ENCODE measurements around the gene COX5A. TPM values are rescaled to one million over a fixed set of nuclear protein-coding genes. Genes with fewer than 3 reads are reported as not detected.
"Not testable (repeated sequence)": the region's sequence is repeated elsewhere in the genome, so short reads cannot be mapped to it uniquely, and the experiment has no call there.

Gene COX5A
- total and polyA plus RNA-seq, 9 donors, result 24.8 to 158 (median 75.0) TPM

DNA sequence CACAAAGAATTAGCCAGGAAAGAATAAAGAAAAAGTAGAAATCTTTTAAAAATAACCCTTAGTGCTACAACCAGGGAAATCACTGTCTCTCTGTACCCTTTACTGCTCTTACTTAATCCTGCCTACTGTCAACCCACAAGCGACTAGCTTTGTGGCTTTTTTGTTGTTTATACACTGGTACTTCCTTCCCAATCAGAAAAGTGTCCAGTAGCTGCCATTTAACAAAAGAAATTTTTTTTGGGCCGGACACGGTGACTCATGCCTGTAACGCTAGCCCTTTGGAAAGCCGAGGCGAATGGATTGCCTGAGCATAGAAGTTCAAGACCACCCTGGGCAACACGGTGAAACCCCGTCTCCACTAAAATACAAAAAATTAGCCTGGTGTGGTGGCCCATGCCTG is 17.4 kb downstream of the COX5A start:
- intact Hi-C loops (cut with DNase I), result no loop called here
- Histone ChIP-seq H3K4me3 (no peak overlapping the region), H3K36me3 (no peaks in the 10 kb centered on the region), H3K9me3 (no peaks in the 10 kb centered on the region), H3K4me1 (ENCODE audit: insufficient read depth) (no peaks in the 10 kb centered on the region), H3K27me3 (no peaks in the 10 kb centered on the region), H3K27ac (no peak overlapping the region)
- TF ChIP-seq EP300 (IDR thresholded peaks at IDR 0.05), result no peak
- no peak for TF ChIP-seq CTCF (IDR thresholded peaks at IDR 0.05)
- TF ChIP-seq POLR2A (IDR thresholded peaks at IDR 0.05), result no peak
- WGBS, 3 donors, result 86 to 93% (median 89%) methylated on average over 8 of the region's 8 CpGs
- DNase-seq, result peak in 1 of 5 donors; percentile 4

- H3K4me1 ChIP-seq (ENCODE audit: insufficient read depth), result no peaks in the 10 kb centered on the region
- H3K4me3 ChIP-seq, result no peak overlapping the region
- H3K9me3 ChIP-seq, result no peaks in the 10 kb centered on the region
- intact Hi-C loops (cut with DNase I), result no loop called here
- WGBS, 3 donors, result 92 to 94% (median 94%) methylated on average over 6 of the region's 6 CpGs
- H3K27ac ChIP-seq, result no peak overlapping the region
- no peaks in the 10 kb centered on the region for H3K36me3 ChIP-seq
- TF ChIP-seq EP300 (IDR thresholded peaks at IDR 0.05) (no peak), POLR2A (IDR thresholded peaks at IDR 0.05) (no peak), CTCF (IDR thresholded peaks at IDR 0.05) (no peak)
- H3K27me3 ChIP-seq, result no peaks in the 10 kb centered on the region
- DNase-seq, result no peak
These were observed 20.2 kb downstream of the COX5A start for GRCh38 chr15:74917676-74918075.

DNA sequence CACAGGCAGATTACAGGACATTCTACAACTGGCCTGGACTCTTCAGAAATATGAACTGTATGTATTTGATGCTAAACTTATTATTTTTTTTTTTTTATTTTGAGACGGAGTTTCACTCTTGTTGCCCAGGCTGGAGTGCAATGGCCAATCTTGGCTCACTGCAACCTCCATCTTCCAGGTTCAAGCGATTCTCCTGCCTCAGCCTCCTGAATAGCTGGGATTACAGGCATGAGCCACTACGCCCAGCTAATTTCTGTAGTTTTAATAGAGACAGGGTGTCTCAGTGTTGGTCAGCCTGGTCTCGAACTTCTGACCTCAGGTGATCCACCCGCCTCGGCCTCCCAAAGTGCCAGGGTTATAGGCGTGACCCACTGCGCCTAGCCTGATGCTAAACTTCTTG is 24.1 kb downstream of the COX5A start:
- H3K9me3 ChIP-seq; H3K27me3 ChIP-seq; intact Hi-C loops (cut with DNase I); H3K27ac ChIP-seq; H3K36me3 ChIP-seq; H3K4me3 ChIP-seq; DNase-seq; H3K4me1 ChIP-seq (ENCODE audit: insufficient read depth): not testable (repeated sequence)
- WGBS, 3 donors, result 93 to 94% (median 93%) methylated on average over 8 of the region's 8 CpGs

- H3K27ac ChIP-seq, result no peak overlapping the region
- TF ChIP-seq POLR2A (IDR thresholded peaks at IDR 0.05) (no peak), CTCF (IDR thresholded peaks at IDR 0.05) (no peak), EP300 (IDR thresholded peaks at IDR 0.05) (no peak)
- intact Hi-C loops (cut with DNase I), result no loop called here
- no peaks in the 10 kb centered on the region for H3K27me3 ChIP-seq
- H3K36me3 ChIP-seq, result no peaks in the 10 kb centered on the region
- 85 to 89% (median 87%) methylated on average over 9 of the region's 9 CpGs for WGBS, 3 donors
- H3K9me3 ChIP-seq, result no peaks in the 10 kb centered on the region
- no peak for DNase-seq
- no peak overlapping the region for H3K4me3 ChIP-seq
- H3K4me1 ChIP-seq (ENCODE audit: insufficient read depth), result no peaks in the 10 kb centered on the region
These were observed 24.8 kb downstream of the COX5A start for GRCh38 chr15:74913041-74913440.

- Histone ChIP-seq H3K4me1 (ENCODE audit: insufficient read depth) (peaks cover 5% of the 10 kb centered on the region), H3K27me3 (no peaks in the 10 kb centered on the region), H3K27ac (no peak overlapping the region), H3K9me3 (no peaks in the 10 kb centered on the region), H3K36me3 (no peaks in the 10 kb centered on the region), H3K4me3 (no peak overlapping the region)
- DNase-seq, result no peak
- WGBS, 3 donors, result 91 to 95% (median 92%) methylated on average over 4 of the region's 4 CpGs
- intact Hi-C loops (cut with DNase I), result loop anchor here in 1 of 4 donors (10.0 kb wide), 1 partner anchor 64 kb away; the partner anchor contains the start of gene ULK3
- TF ChIP-seq CTCF (IDR thresholded peaks at IDR 0.05) (no peak), EP300 (IDR thresholded peaks at IDR 0.05) (no peak), POLR2A (IDR thresholded peaks at IDR 0.05) (no peak)
These were observed 29.2 kb downstream of the COX5A start for GRCh38 chr15:74908635-74909034.
